CD4-positive, alpha-beta T cell treated with Interleukin-21 for 1 hour (primary cell): ENCODE measurements around the gene HINT2.

Experiments
- DNase-seq: peaks from one replicate; pipeline ENCODE4 v3.0.0-alpha.2; 2020

The HINT2 gene

DNA sequence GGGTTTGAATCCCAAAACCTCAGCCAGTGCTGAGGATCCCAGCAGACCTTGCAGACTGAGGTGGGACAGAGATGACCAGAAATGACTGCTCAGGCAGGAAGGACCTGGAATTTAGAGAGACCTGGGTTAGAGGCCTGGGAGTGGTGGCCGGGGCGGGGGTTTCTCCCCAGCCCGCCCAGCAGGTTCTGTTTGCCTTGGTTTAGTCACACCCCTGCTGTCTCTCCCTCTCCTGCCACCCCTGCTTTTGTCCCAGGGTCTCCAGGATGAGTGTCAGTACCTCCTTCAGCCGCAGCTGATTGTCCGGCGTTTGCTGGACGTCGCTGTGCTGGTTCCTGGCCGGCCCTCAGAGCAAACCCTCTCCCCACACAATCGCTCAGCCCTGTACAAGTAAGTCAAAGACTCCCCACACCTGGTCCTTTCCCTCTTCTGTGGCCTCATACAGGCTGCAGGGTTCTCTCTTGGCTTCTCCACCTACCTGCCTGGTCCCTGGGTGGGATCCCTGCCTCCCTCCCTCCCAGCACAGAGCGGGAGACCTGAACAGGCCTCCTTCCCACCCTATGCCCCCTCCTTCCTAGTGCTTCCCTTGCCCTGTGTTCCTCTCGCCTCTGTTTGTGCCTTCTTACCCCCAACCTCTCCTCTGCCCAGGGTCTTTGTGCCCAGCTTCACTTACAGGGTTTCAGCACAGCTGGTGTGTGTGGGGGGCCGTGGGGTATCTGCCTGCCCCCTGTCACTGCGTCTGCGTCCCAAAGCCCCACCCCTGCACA lies 26.2 kb upstream of the HINT2 start:
- no peak for DNase-seq

- DNase-seq = no peak
Measured at GRCh38 chr9:35839926-35840325, 25.1 kb upstream of the HINT2 start.

- no peak for DNase-seq
Measured at GRCh38 chr9:35836595-35836994, 21.8 kb upstream of the HINT2 start.

GRCh38 chr9:35835766-35836165 lies 20.9 kb upstream of the HINT2 start:
- DNase-seq = no peak

GRCh38 chr9:35835216-35835632 lies 20.4 kb upstream of the HINT2 start:
- DNase-seq = no peak

DNA sequence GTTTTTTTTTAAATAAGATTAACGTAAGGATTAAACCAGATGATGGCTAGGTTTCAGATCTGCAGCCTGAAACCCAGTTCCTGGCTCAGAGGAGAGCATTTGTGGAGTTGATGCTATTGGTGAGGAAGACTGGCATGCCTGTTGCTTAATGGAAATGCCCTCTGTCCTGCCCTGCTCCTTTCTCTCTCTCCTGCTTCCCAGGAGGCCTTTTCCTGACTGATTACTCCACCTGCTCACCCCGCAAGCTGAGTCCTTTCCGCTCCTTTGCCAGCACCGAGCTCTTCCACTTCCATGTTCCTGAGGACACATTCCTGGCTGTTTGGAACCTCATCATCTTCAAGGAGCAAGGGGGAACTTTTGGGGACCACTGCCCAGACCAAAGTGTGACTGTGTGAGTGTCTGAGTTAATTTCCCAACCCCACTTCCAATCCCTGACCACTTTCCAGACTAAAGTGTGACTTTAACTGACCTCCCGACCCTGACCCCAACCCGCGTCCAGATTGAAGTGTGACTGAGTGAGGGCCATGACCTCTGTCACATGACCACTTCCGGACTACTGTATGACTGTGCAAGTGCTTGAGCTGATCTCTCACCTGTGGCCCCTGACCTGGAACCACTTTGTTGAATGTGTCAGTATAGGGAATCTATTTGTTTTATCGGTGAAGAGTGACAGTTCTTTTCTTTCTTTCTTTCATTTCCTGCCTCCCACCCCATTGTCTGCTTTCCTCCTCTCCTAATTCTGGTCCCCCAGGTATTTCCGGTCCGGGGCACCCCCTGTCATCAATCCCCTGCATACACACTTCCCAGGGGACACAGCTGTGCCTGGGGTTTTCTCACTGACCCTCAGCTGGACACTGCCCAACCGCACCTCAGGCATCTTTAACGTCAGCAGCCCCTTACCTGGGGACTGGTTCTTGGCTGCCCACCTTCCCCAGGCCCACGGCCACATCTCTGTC lies 19.7 kb upstream of the HINT2 start:
- DNase-seq = no peak

GRCh38 chr9:35832814-35833213 lies 18.0 kb upstream of the HINT2 start:
- DNase-seq = no peak

- DNase-seq = no peak
Measured at GRCh38 chr9:35831040-35831439, 16.2 kb upstream of the HINT2 start.

GRCh38 chr9:35829764-35830096 lies 14.9 kb upstream of the HINT2 start:
- no peak for DNase-seq

GRCh38 chr9:35829084-35829763 lies 14.4 kb upstream of the HINT2 start, which contains the start of gene TMEM8B:
TSS of gene TMEM8B (plus strand) at chr9:35829228. CDS start at chr9:35829448, 220 bp downstream.
- DNase-seq = peak; percentile 93

DNA sequence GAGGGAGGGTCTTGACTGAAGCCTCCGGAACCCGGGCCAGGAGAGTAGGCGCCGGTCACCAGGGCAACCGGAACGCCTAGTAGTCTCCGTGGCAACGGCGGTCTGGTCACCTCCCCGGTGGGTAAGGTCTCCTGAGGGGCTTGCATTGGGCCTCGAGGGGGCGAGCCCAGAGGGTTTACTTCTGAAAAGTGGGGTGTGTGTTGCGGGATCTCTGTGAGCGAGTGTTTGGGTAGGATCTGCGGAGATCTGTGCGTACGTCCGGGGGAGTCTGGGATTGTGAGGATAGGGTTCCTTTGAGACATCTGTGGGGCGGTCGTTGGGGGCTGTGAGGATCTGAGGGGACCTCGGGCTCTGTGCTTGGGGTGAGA lies 13.9 kb upstream of the HINT2 start, which contains the start of gene FAM221B:
Gene FAM221B, minus strand, starts transcription at position 17 of the 368 bp plus-strand sequence. CDS start 2,571 bp downstream, outside the sequence.
- DNase-seq = no peak

DNA sequence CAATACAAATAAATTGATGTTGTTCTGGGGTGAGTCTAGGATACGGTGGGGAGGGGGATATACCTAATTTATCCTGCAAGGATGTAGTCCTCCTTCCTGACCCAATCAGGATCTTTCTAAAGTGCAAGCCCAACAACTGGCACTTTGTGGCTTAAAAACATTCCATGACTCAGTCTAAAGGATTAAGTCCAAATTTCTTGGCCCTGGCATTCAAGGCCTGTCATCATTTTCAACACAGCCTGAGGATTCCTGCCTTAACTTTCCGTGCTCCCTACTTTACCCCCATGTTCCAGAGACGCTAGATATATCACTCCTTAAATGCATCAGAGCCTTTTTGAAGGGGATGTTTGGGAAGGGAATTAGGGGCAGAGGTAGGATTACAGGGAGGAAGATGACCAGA lies 12.6 kb upstream of the HINT2 start:
- no peak for DNase-seq

DNA sequence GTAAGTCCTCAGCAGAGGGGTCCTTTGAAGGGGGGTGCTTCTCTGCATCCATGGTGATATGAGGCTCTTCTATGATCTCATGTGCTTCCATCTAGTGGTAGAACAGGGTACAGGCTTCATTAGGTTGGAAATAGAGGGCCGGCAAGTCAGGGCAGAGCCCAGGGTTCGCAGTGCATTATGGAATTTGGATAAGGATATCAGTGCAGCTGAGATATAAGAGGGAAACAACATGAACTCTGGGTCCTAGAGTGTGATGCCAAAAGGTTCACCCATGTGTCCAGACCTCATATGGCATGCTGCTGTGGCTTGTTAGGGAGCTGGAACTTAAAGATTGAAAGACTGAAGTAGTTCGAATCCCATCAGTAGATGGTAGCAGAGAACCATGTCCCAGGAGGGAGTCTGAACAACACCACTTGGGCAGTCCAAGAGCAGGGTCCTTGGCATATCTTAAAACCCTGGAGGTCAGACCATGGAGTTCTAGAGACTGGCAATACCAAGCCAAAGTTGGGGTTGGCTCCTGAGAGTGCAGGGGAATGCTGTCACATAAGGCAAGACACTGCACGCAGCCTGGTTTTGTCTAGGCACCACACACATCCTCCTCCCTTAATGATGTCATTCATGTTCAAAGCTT lies 11.3 kb upstream of the HINT2 start:
- peak; percentile 65 for DNase-seq

GRCh38 chr9:35822926-35823325 lies 8.1 kb upstream of the HINT2 start:
- DNase-seq = no peak

GRCh38 chr9:35820076-35820475 lies 5.2 kb upstream of the HINT2 start:
- no peak for DNase-seq

DNA sequence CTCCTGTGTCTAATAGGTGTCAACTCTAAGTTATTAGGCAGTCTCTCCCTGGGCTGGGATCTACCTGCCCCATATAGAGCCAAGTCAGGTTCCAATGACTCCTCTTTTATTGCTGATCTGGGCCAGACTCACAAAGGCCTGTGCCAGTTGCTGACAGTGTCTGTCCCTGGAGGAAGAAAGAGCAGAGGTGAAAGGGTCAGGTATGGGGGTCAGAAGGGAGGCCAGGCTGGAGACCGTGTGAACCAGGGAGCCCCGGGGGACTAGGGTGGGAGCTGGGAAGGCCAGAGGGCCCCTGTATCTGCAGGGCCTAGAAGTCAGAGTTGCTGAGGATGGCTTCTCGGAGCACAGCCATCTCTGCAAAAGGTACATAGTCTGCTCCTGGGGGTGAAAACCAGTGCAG lies 3.5 kb upstream of the HINT2 start:
- no peak for DNase-seq

GRCh38 chr9:35816708-35817107 lies 1.9 kb upstream of the HINT2 start:
- no peak for DNase-seq

- DNase-seq = peak; percentile 35
Measured at GRCh38 chr9:35814106-35814840, 569 bp downstream of the HINT2 start.

DNA sequence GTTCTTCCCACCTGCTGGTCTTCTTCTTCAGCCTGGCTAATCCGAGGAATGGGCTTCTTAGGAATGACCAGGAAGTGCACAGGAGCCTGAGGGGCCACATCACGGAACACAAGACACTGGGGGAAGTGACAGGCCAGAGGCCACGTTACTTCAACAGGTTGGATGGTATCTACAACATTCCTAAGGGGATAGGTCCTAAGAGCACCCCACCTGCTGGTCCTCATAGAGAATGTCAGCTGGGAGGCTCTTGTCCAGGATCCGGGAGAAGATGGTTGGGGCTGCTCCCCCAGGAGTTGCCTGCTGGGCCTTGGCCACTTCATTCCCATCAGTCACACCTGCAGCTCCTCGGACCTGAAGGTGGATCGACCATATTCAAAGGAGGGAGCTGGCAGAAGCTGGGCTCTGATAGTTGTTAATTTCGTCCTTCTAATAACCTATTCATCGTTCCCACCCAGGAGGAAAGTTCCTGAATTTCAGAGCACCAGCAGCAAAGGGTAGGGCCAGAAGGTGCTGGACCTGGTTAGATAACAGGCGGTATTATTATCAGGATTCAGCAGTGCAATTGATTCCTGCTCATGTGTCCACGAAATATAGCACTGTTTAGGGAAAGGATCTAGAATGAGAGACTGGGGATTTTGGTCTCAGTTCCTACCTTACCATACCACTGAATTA lies 1.3 kb downstream of the HINT2 start:
- DNase-seq = no peak

GRCh38 chr9:35812025-35812602 lies 2.7 kb downstream of the HINT2 start, which contains the start of gene SPAG8:
TSS of gene SPAG8 (minus strand) at chr9:35812262. CDS start at chr9:35812147, 115 bp downstream.
- DNase-seq = peak; percentile 99
